ENCODE measurements around the gene ZNF599.

Gene ZNF599

GRCh38 chr19:34711890-34712289, 61.1 kb downstream of the ZNF599 start:
- Histone ChIP-seq H3K4me3 (ENCODE audit: low read depth, low read length) (peak overlapping the region; percentile 28), H3K4me1 (ENCODE audit: control insufficient read depth, insufficient read depth, low read length) (peaks cover 8% of the 10 kb centered on the region), H3K9me3 (ENCODE audit: control insufficient read depth, insufficient read depth, low read length) (peaks cover 16% of the 10 kb centered on the region), H3K9ac (ENCODE audit: low read depth, low read length) (no peak overlapping the region), H3K27me3 (ENCODE audit: control insufficient read depth, insufficient read depth, low read length) (no peaks in the 10 kb centered on the region), H3K36me3 (ENCODE audit: control insufficient read depth, insufficient read depth, low read length) (no peaks in the 10 kb centered on the region)
